HepG2 (cell line): ENCODE results near the gene SPTBN2. TPM values are rescaled to one million over a fixed set of nuclear protein-coding genes. Genes with fewer than 3 reads are reported as not detected.

ENCODE experiments used
- CTCF ChIP-seq: sonication (generic); formaldehyde crosslinking; IDR thresholded peaks from 2 replicates; pipeline ENCODE4 v1.5.0; 2020; ENCODE audit warnings: mild to moderate bottlenecking, missing genetic modification reagents, moderate library complexity
- FOXC1 ChIP-seq: sonication (generic); formaldehyde crosslinking; IDR thresholded peaks from 2 replicates; pipeline ENCODE4 v1.8.0; 2022; ENCODE audit warnings: mild to moderate bottlenecking, missing genetic modification reagents, borderline replicate concordance
- MEIS2 ChIP-seq: sonication (generic); formaldehyde crosslinking; IDR thresholded peaks from 2 replicates; pipeline ENCODE4 v1.9.0; 2021; ENCODE audit warnings: mild to moderate bottlenecking, missing genetic modification reagents
- MXD3 ChIP-seq: IDR thresholded peaks from 2 replicates; pipeline ENCODE4 v1.6.1; 2016; ENCODE audit warnings: mild to moderate bottlenecking, missing biosample characterization, missing genetic modification reagents
- NFIB ChIP-seq: sonication (generic); formaldehyde crosslinking; IDR thresholded peaks from 2 replicates; pipeline ENCODE4 v1.9.0; 2021; ENCODE audit warnings: missing genetic modification reagents, mild to moderate bottlenecking, borderline replicate concordance
- PRPF4 ChIP-seq: fragments of 200-400 bp; formaldehyde crosslinking; IDR thresholded peaks from 2 replicates; pipeline ENCODE4 v1.6.1; 2016; ENCODE audit warnings: low read length, low read depth; ENCODE audit not compliant: poor library complexity, severe bottlenecking
- REST ChIP-seq, 2 experiments: IDR thresholded peaks; 2 replicates each; pipeline ENCODE4 v1.6.1; 2011 to 2012; ENCODE audit warnings: low read length in 2 of 2, borderline replicate concordance in 1 of 2, low read depth in 1 of 2, mild to moderate bottlenecking in 1 of 2, moderate library complexity in 1 of 2
- SP5 ChIP-seq: IDR thresholded peaks from 2 replicates; pipeline ENCODE4 v1.6.1; 2016; ENCODE audit warnings: low read depth, borderline replicate concordance
- TCF7L2 ChIP-seq: IDR thresholded peaks from 2 replicates; pipeline ENCODE4 v1.6.1; 2011; ENCODE audit warnings: mild to moderate bottlenecking, low read depth, low read length, moderate library complexity
- TMF1 ChIP-seq: sonication (generic); formaldehyde crosslinking; IDR thresholded peaks from 2 replicates; pipeline ENCODE4 v1.8.1; 2022; ENCODE audit warnings: low read depth, missing genetic modification reagents
- U2AF2 ChIP-seq: fragments of 200-400 bp; formaldehyde crosslinking; IDR thresholded peaks from 2 replicates; pipeline ENCODE4 v1.6.1; 2017; ENCODE audit warnings: low read depth, mild to moderate bottlenecking, low read length
- ZBTB4 ChIP-seq: sonication (generic); formaldehyde crosslinking; IDR thresholded peaks from 2 replicates; pipeline ENCODE4 v1.4.0; 2020; ENCODE audit warnings: missing genetic modification reagents, mild to moderate bottlenecking, borderline replicate concordance
- ZNF333 ChIP-seq: sonication (generic); formaldehyde crosslinking; IDR thresholded peaks from 2 replicates; pipeline ENCODE4 v1.4.0; 2020; ENCODE audit warnings: mild to moderate bottlenecking, missing genetic modification reagents, borderline replicate concordance
- ZNF34 ChIP-seq: sonication (generic); formaldehyde crosslinking; IDR thresholded peaks from 2 replicates; pipeline ENCODE4 v1.4.0; 2020; ENCODE audit warnings: mild to moderate bottlenecking, missing genetic modification reagents, borderline replicate concordance
- ZNF446 ChIP-seq: sonication (generic); formaldehyde crosslinking; IDR thresholded peaks from 2 replicates; pipeline ENCODE4 v1.5.0; 2020; ENCODE audit warnings: mild to moderate bottlenecking, missing genetic modification reagents
- ZNF556 ChIP-seq: sonication (generic); formaldehyde crosslinking; IDR thresholded peaks from 2 replicates; pipeline ENCODE4 v1.4.0; 2020; ENCODE audit warnings: mild to moderate bottlenecking, missing genetic modification reagents, borderline replicate concordance
- ZNF747 ChIP-seq: sonication (generic); formaldehyde crosslinking; IDR thresholded peaks from 2 replicates; pipeline ENCODE4 v1.8.1; 2023; ENCODE audit warnings: missing genetic modification reagents, mild to moderate bottlenecking, borderline replicate concordance
- ZNF781 ChIP-seq: sonication (generic); formaldehyde crosslinking; IDR thresholded peaks from 2 replicates; pipeline ENCODE4 v1.5.1; 2020; ENCODE audit warnings: borderline replicate concordance, mild to moderate bottlenecking, missing genetic modification reagents; ENCODE audit errors: not compliant biosample characterization
- ZNF841 ChIP-seq: sonication (generic); formaldehyde crosslinking; IDR thresholded peaks from 2 replicates; pipeline ENCODE4 v1.8.1; 2023; ENCODE audit warnings: missing genetic modification reagents, borderline replicate concordance
- polyA plus RNA-seq, 8 experiments: library from polyadenylated mRNA; depleted of rRNA in 3 of 8; stranded (reverse) in 7 of 8; unstranded in 1 of 8; fragments of >200 nt; fragmentation: Illumina TruSeq in 4 of 8; extraction: Trizol in 4 of 8; gene quantifications; 2 replicates each; pipeline versions ENCODE4 v1.2.1 to v1.2.3, GENCODE V29; 2011 to 2016; ENCODE audit warnings: low read depth in 4 of 8, missing spikeins in 1 of 8, mixed read lengths in 1 of 8; ENCODE audit not compliant: insufficient read depth in 1 of 8
- total RNA-seq, 5 experiments: library from RNA; depleted of rRNA; stranded (reverse); fragments of >200 nt; fragmentation: Illumina TruSeq; extraction: Trizol; gene quantifications; 2 replicates each; pipeline ENCODE4 v1.2.3, GENCODE V29; 2016; ENCODE audit warnings: low read depth in 1 of 5

The SPTBN2 gene
- total and polyA plus RNA-seq, 2 of the 13 experiments (the other 11 are each of a cell fraction or from before 2014, with no cell fraction given), result 0.65 to 4.0 TPM

- TF ChIP-seq SP5 (peak; percentile 77), MXD3 (CRISPR knock-in tag) (peak; percentile 55; the same call in 1 of the 2 replicates), PRPF4 (no peak), ZNF34 (CRISPR knock-in tag) (no peak), ZBTB4 (CRISPR knock-in tag) (no peak), ZNF841 (CRISPR knock-in tag) (no peak), TMF1 (no peak), ZNF781 (CRISPR knock-in tag) (no peak), ZNF747 (CRISPR knock-in tag) (no peak), ZNF446 (CRISPR knock-in tag) (no peak), REST (IDR thresholded peaks at IDR 0.05; ENCODE audit: borderline replicate concordance in 1 of 2, low read depth in 1 of 2, low read length in 2 of 2) (no peak), ZNF333 (CRISPR knock-in tag) (no peak), FOXC1 (peak; percentile 86; the same call in 1 of the 2 replicates), MEIS2 (no peak), CTCF (CRISPR knock-in tag) (no peak), ZNF556 (CRISPR knock-in tag) (no peak; the same call in 1 of the 2 replicates), NFIB (no peak), U2AF2 (no peak), TCF7L2 (no peak)
These were observed 51.2 kb downstream of the SPTBN2 start, which contains the start of gene RBM4B (continued) for GRCh38 chr11:66677599-66678375.
